Aorta (tissue), 5 donors: ENCODE data around the gene SHISA6. TPM values are rescaled to one million over a fixed set of nuclear protein-coding genes. Genes with fewer than 3 reads are reported as not detected.

Source experiments
- ATAC-seq: fragments of 200-7000 bp; cut with Tn5 transposase; one replicate; pipeline ENCODE4 v1.9.1; 2022; ENCODE audit warnings: moderate library complexity; ENCODE audit not compliant: low FRiP score
- DNase-seq, 2 donors: peaks; one replicate each; pipeline ENCODE4 v3.0.0-alpha.2; 2020
- H3K27ac ChIP-seq, 2 donors: one replicate each; pipeline ENCODE4 v1.5.1; 2013; ENCODE audit warnings: low read length in 2 of 2, mild to moderate bottlenecking in 2 of 2, moderate library complexity in 2 of 2, control low read depth in 1 of 2, inconsistent platforms in 1 of 2, low read depth in 1 of 2
- H3K27me3 ChIP-seq, 2 donors: one replicate each; pipeline ENCODE4 v1.6.1; 2013; ENCODE audit warnings: control low read depth in 1 of 2, low read length in 1 of 2, mild to moderate bottlenecking in 1 of 2, moderate library complexity in 1 of 2; ENCODE audit not compliant: insufficient read depth in 2 of 2, control insufficient read depth in 1 of 2
- H3K36me3 ChIP-seq, 2 donors: one replicate each; pipeline ENCODE4 v1.6.1; 2013; ENCODE audit warnings: control low read depth in 1 of 2, low read length in 1 of 2, mild to moderate bottlenecking in 1 of 2; ENCODE audit not compliant: insufficient read depth in 2 of 2, control insufficient read depth in 1 of 2
- H3K4me1 ChIP-seq, 2 donors: one replicate each; pipeline ENCODE4 v1.6.1; 2013; ENCODE audit warnings: low read length in 2 of 2, control low read depth in 1 of 2, mild to moderate bottlenecking in 1 of 2, moderate library complexity in 1 of 2; ENCODE audit not compliant: insufficient read depth in 2 of 2, control insufficient read depth in 1 of 2
- H3K4me3 ChIP-seq, 2 donors: one replicate each; pipeline ENCODE4 v1.5.1; 2013; ENCODE audit warnings: low read length in 2 of 2, control low read depth in 1 of 2, mild to moderate bottlenecking in 1 of 2
- H3K9me3 ChIP-seq: one replicate; pipeline ENCODE4 v1.6.1; 2013; ENCODE audit warnings: mild to moderate bottlenecking, low read length; ENCODE audit not compliant: control insufficient read depth
- WGBS, 2 donors: extraction: QIAGEN DNeasy Blood & Tissue Kit; methylation state at CpG; one replicate each; pipeline ENCODE4 v1.1.7; 2013; 5-methylcytosine and 5-hydroxymethylcytosine counted together
- intact Hi-C, 2 donors: fragments of 100-400 bp; cut with DNase I; formaldehyde crosslinking; loops; one replicate each; pipeline versions ENCODE4 v1.14.2 to v1.15.0; 2022
- polyA plus RNA-seq, 2 donors: library from polyadenylated mRNA; stranded (reverse); fragments of 200-250 nt; gene quantifications; one replicate each; pipeline ENCODE4 v1.2.3, GENCODE V29; 2013
- total RNA-seq, 2 donors: library from RNA; stranded (reverse); fragmentation: NEBNext Ultra II Directional; extraction: Animal tissue kit (Norgen Biotek cat#: 25700); gene quantifications; one replicate each; pipeline ENCODE4 v1.2.1, GENCODE V29; 2021
- donor health status: healthy with polysubstance abuse.
- donor health status: Bipolar disorder and iron deficiency.
- donor health status: DM: no; HTN: no; CAD: no.
- donor health status: DM: no; HTN: no; CAD: no.
- donor health status: DM: yes; HTN: yes; CAD: no.

The SHISA6 gene
- total and polyA plus RNA-seq, 4 donors: 0.13 to 0.48 TPM; not detected in 2

GRCh38 chr17:11276486-11276885 is 35.5 kb downstream of the SHISA6 start:
- Histone ChIP-seq H3K36me3 (no peaks in the 10 kb centered on the region), H3K27ac (no peak overlapping the region), H3K4me3 (no peak overlapping the region), H3K9me3 (no peaks in the 10 kb centered on the region), H3K27me3 (no peaks in the 10 kb centered on the region), H3K4me1 (no peaks in the 10 kb centered on the region)
- intact Hi-C loops: no loop called here
- DNase-seq (no peak), ATAC-seq (no peak)
- 69 to 79% methylated on average over 4 of the region's 4 CpGs for WGBS, 2 donors

DNA sequence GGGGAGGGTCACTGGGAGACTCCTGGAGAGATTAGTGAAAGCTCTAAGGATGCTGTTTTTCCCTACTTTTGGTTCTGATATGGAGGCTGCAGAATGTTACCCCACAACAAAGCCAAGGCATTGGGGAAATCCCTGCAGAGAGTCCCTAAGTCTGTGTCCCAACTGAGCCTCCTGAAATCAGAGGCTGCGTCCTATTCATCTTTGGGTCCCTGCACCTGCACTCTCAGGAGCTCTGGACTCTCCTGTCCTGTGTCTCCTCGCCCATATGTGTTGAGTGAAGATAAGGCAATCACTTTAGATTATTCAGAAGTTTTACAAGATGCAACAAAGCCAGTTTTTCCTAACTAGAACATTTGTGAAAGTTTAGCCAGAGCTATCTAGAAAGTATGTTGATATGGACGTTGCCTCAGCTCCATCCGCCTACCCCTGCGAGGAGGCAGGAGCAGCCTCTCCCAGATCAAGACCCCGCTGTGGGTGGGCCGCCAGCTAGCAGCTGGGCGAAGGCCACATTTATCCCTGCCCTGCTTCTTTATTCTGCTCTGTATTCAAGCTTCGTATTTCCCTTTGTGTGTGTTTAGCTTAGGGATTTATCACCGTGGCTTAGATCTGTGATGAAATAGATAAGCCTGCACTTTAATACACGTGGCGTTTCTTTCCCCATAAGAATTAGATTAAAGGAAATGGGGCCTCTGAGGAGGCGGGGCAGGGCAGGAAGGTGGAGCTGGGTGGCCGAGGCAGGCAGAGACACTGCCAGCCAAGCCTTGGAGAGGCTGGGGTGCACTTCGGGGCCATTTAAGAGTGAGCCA is 37.4 kb downstream of the SHISA6 start:
- ATAC-seq: no peak
- DNase-seq: no peak
- H3K4me1 ChIP-seq: no peaks in the 10 kb centered on the region
- intact Hi-C loops: no loop called here
- 47 to 56% methylated on average over 15 of the region's 15 CpGs for whole genome bisulfite sequencing, 2 donors
- no peak overlapping the region for H3K4me3 ChIP-seq
- no peaks in the 10 kb centered on the region for H3K36me3 ChIP-seq
- no peaks in the 10 kb centered on the region for H3K9me3 ChIP-seq
- no peak overlapping the region for H3K27ac ChIP-seq
- no peaks in the 10 kb centered on the region for H3K27me3 ChIP-seq

- Histone ChIP-seq H3K4me1 (no peaks in the 10 kb centered on the region), H3K36me3 (no peaks in the 10 kb centered on the region), H3K27ac (no peak overlapping the region), H3K4me3 (no peak overlapping the region), H3K9me3 (no peaks in the 10 kb centered on the region), H3K27me3 (no peaks in the 10 kb centered on the region)
- intact Hi-C loops: no loop called here
- WGBS, 2 donors: 60 to 61% methylated on average over 3 of the region's 3 CpGs
- ATAC-seq: no peak
- DNase-seq: no peak
Measured at GRCh38 chr17:11278992-11279270, 37.9 kb downstream of the SHISA6 start.

DNA sequence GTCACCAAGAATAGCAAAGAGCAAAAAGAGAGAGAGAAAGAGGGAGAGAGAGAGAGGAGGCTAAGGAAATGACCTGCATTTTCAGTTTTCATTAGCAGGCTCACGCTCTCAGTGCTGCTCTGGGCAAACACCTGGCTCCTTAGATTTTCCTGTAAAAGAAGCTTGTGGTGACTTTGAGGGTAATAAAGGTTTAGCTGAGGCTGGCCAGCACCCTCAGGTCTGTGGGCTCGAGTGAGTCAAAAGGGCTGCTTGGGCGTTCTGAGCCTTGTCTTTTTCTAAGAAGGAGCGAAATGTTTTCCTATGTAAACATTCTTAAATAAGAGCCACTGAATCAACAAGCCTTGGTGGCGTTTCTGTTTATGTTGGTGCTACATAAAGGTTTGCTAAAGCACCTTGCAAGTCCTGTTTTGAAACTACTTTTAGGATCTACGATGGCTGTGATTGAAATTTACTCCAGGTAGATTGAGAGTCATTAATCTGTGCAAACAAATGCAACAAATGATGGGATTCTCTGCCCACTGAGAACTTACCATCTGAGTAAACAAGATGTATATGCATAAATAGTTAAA is 38.8 kb downstream of the SHISA6 start:
- no peak overlapping the region for H3K27ac ChIP-seq
- ATAC-seq: no peak
- no peaks in the 10 kb centered on the region for H3K4me1 ChIP-seq
- no peaks in the 10 kb centered on the region for H3K27me3 ChIP-seq
- H3K36me3 ChIP-seq: no peaks in the 10 kb centered on the region
- no peak for DNase-seq
- H3K9me3 ChIP-seq: no peaks in the 10 kb centered on the region
- intact Hi-C loops: no loop called here
- H3K4me3 ChIP-seq: no peak overlapping the region
- WGBS, 2 donors: 46 to 50% methylated on average over 6 of the region's 6 CpGs

DNA sequence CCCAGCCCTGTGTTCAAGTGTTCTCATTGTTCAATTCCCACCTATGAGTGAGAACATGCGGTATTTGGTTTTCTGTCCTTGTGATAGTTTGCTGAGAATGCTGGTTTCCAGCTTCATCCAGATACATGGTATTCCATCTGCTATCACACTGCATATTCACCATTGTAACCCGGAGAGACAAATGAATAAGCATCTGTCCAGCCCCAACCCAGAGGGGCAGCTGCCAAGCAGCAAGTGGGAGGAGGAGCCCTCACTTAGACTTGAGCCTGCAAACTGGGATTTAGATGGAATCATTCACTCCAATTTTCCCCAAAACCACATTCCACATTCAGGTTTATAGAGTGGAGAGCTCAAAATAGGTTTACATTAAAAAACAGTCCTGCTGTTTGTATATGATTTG is 41.6 kb downstream of the SHISA6 start:
- no peak overlapping the region for H3K27ac ChIP-seq
- intact Hi-C loops: no loop called here
- ATAC-seq (no peak), DNase-seq (no peak)
- WGBS, 2 donors: 82 to 85% methylated on average over 2 of the region's 2 CpGs
- no peak overlapping the region for H3K4me3 ChIP-seq
- H3K9me3 ChIP-seq: peaks cover 4% of the 10 kb centered on the region
- H3K27me3 ChIP-seq: peaks cover 0 to 4% of the 10 kb centered on the region in 2 donors
- H3K4me1 ChIP-seq: no peaks in the 10 kb centered on the region
- H3K36me3 ChIP-seq: no peaks in the 10 kb centered on the region

DNA sequence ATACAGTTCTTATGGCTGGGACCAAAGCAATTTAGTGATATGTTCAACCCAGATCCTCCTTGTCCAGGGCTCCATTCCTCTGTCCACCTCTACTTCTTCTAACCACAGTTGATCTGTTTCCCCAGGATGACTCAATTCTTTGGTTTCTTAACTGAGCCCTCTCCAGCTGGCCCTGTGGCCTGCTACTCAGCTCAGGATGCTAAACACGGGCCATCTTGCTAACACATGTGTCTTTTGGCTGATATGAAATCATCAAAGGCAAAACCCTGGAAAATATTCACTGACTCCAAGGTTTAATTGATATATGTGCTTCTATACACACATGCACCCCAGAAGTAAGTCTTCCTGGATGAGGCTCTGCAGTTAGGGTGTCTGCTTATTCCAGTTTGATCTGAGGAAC is 43.8 kb downstream of the SHISA6 start:
- Histone ChIP-seq H3K36me3 (no peaks in the 10 kb centered on the region), H3K27me3 (peaks cover 0 to 4% of the 10 kb centered on the region in 2 donors), H3K4me3 (no peak overlapping the region), H3K9me3 (peaks cover 4% of the 10 kb centered on the region), H3K4me1 (no peaks in the 10 kb centered on the region), H3K27ac (no peak overlapping the region)
- 50 to 59% methylated on average over 1 of the region's 1 CpG for WGBS, 2 donors
- DNase-seq: no peak
- no peak for ATAC-seq
- intact Hi-C loops: no loop called here

- peaks cover 4% of the 10 kb centered on the region for H3K9me3 ChIP-seq
- intact Hi-C loops: no loop called here
- no peak for DNase-seq
- H3K27ac ChIP-seq: no peak overlapping the region
- H3K4me3 ChIP-seq: no peak overlapping the region
- 70 to 81% methylated on average over 5 of the region's 5 CpGs for WGBS, 2 donors
- peaks cover 0 to 4% of the 10 kb centered on the region in 2 donors for H3K27me3 ChIP-seq
- ATAC-seq: no peak
- H3K36me3 ChIP-seq: no peaks in the 10 kb centered on the region
- no peaks in the 10 kb centered on the region for H3K4me1 ChIP-seq
Measured at GRCh38 chr17:11285946-11286345, 44.9 kb downstream of the SHISA6 start.

GRCh38 chr17:11287791-11288190 is 46.8 kb downstream of the SHISA6 start:
- H3K4me3 ChIP-seq: no peak overlapping the region
- H3K27ac ChIP-seq: no peak overlapping the region
- intact Hi-C loops: no loop called here
- no peak for ATAC-seq
- DNase-seq: no peak
- H3K27me3 ChIP-seq: peaks cover 0 to 4% of the 10 kb centered on the region in 2 donors
- H3K36me3 ChIP-seq: no peaks in the 10 kb centered on the region
- H3K4me1 ChIP-seq: no peaks in the 10 kb centered on the region
- peaks cover 4% of the 10 kb centered on the region for H3K9me3 ChIP-seq

- no peak overlapping the region for H3K4me3 ChIP-seq
- 91 to 92% methylated on average over 7 of the region's 7 CpGs for WGBS, 2 donors
- DNase-seq (no peak), ATAC-seq (no peak)
- no peaks in the 10 kb centered on the region for H3K4me1 ChIP-seq
- H3K9me3 ChIP-seq: peaks cover 4% of the 10 kb centered on the region
- no peaks in the 10 kb centered on the region for H3K36me3 ChIP-seq
- H3K27me3 ChIP-seq: peaks cover 0 to 4% of the 10 kb centered on the region in 2 donors
- H3K27ac ChIP-seq: no peak overlapping the region
- intact Hi-C loops: no loop called here
Measured at GRCh38 chr17:11290814-11291213, 49.8 kb downstream of the SHISA6 start.
